22Rv1 (cell line): ENCODE results near the gene LAMA1.

ENCODE experiments used
- ZFX ChIP-seq: fragments of 450-650 bp; IDR thresholded peaks from 2 replicates; pipeline ENCODE4 v1.6.1; 2017; ENCODE audit warnings: antibody characterized with exemption, borderline replicate concordance
- TF ChIP-seq, protein P1 (sequence below): fragments of 450-650 bp; IDR thresholded peaks from 2 replicates; pipeline ENCODE4 v1.5.1; 2017; ENCODE audit warnings: mild to moderate bottlenecking

DNA sequence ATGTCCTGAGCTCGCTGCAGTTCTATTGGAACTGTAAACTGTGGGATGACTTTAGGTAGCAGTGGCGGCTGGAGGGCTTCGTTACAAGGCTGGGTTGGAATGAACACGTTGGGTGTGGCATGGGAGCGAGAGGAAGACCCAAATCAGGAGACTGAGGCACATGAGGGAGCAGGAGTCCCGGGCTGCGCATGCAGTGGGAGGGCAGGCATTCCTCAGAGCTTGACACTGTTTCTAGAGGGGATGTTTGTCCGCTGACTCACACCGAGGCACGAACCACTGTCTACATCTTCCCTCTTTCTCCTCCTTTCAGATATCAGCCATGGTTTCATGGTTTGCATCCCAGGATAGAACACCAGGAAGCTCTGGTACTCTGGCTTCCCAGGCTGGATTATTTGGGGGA lies 40.6 kb upstream of the LAMA1 start:
- TF ChIP-seq, protein P1, sequence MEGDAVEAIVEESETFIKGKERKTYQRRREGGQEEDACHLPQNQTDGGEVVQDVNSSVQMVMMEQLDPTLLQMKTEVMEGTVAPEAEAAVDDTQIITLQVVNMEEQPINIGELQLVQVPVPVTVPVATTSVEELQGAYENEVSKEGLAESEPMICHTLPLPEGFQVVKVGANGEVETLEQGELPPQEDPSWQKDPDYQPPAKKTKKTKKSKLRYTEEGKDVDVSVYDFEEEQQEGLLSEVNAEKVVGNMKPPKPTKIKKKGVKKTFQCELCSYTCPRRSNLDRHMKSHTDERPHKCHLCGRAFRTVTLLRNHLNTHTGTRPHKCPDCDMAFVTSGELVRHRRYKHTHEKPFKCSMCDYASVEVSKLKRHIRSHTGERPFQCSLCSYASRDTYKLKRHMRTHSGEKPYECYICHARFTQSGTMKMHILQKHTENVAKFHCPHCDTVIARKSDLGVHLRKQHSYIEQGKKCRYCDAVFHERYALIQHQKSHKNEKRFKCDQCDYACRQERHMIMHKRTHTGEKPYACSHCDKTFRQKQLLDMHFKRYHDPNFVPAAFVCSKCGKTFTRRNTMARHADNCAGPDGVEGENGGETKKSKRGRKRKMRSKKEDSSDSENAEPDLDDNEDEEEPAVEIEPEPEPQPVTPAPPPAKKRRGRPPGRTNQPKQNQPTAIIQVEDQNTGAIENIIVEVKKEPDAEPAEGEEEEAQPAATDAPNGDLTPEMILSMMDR, result no peak
- no peak for TF ChIP-seq ZFX
